Heart left ventricle (tissue), 16 donors: ENCODE measurements around the gene KNDC1. TPM values are rescaled to one million over a fixed set of nuclear protein-coding genes. Genes with fewer than 3 reads are reported as not detected.

Source experiments
- ATAC-seq, 4 donors: fragments of 200-7000 bp; cut with Tn5 transposase; one replicate each; pipeline ENCODE4 v1.9.1; 2020 to 2022; ENCODE audit warnings: moderate library complexity in 4 of 4, mild to moderate bottlenecking in 3 of 4, moderate number of reproducible peaks in 1 of 4
- DNase-seq, 5 donors: peaks; one replicate each; pipeline ENCODE4 v3.0.0-alpha.2; 2020
- H3K27ac ChIP-seq, 12 donors: fragments of 200-600 bp; sonication (generic) in 4 of 12; one replicate each; pipeline versions ENCODE4 v1.5.0 to v1.8.0; 2016 to 2022; ENCODE audit warnings: mild to moderate bottlenecking in 2 of 12
- H3K27me3 ChIP-seq, 9 donors: fragments of 200-600 bp; sonication (generic) in 2 of 9; one replicate each; pipeline versions ENCODE4 v1.5.1 to v1.8.0; 2016 to 2022; ENCODE audit warnings: mild to moderate bottlenecking in 3 of 9
- H3K36me3 ChIP-seq, 9 donors: fragments of 200-600 bp; sonication (generic) in 2 of 9; one replicate each; pipeline versions ENCODE4 v1.5.0 to v1.8.0; 2018 to 2022; ENCODE audit warnings: mild to moderate bottlenecking in 2 of 9
- H3K4me1 ChIP-seq, 12 donors: fragments of 200-600 bp; sonication (generic) in 4 of 12; one replicate each; pipeline versions ENCODE4 v1.5.0 to v1.8.0; 2016 to 2022; ENCODE audit warnings: mild to moderate bottlenecking in 3 of 12
- H3K4me3 ChIP-seq, 12 donors: fragments of 200-600 bp; sonication (generic) in 4 of 12; one replicate each; pipeline versions ENCODE4 v1.5.0 to v1.8.0; 2017 to 2022; ENCODE audit warnings: mild to moderate bottlenecking in 9 of 12, moderate library complexity in 4 of 12
- H3K9me3 ChIP-seq, 12 donors: fragments of 200-600 bp; sonication (generic) in 4 of 12; one replicate each; pipeline versions ENCODE4 v1.5.0 to v1.8.0; 2016 to 2022; ENCODE audit warnings: mild to moderate bottlenecking in 1 of 12
- CTCF ChIP-seq, 12 donors: fragments of 200-600 bp; sonication (generic) in 4 of 12; IDR thresholded peaks; one replicate each; pipeline versions ENCODE4 v1.5.0 to v1.8.0; 2018 to 2022; ENCODE audit warnings: antibody characterized with exemption in 12 of 12, mild to moderate bottlenecking in 5 of 12
- POLR2A ChIP-seq, 2 donors: fragments of 450-650 bp; IDR thresholded peaks; one replicate each; pipeline ENCODE4 v1.6.1; 2017; ENCODE audit warnings: antibody characterized with exemption in 2 of 2, mild to moderate bottlenecking in 2 of 2, moderate library complexity in 2 of 2
- WGBS, 4 donors: extraction: QIAGEN DNeasy Blood & Tissue Kit in 2 of 4; methylation state at CpG; one replicate each; pipeline versions ENCODE4 v1.1.5 to v1.1.7; 2013 to 2018; 5-methylcytosine and 5-hydroxymethylcytosine counted together
- intact Hi-C, 10 donors: fragments of 100-400 bp; cut with DNase I; formaldehyde crosslinking; loops; one replicate each; pipeline versions ENCODE4 v1.11.1 to v1.14.2; 2022
- polyA plus RNA-seq, 2 donors: library from polyadenylated mRNA; stranded (reverse); fragments of 200-250 nt; gene quantifications; one replicate each; pipeline ENCODE4 v1.2.3, GENCODE V29; 2013
- total RNA-seq, 9 donors: library from RNA; depleted of rRNA in 2 of 9; stranded (reverse); fragments of >200 nt in 2 of 9; fragmentation: NEBNext Ultra II Directional in 3 of 9; extraction: Animal tissue kit (Norgen Biotek cat#: 25700) in 3 of 9; gene quantifications; one replicate each; pipeline versions ENCODE4 v1.1.0 to v1.2.4, GENCODE V29; 2016 to 2023
- donor health status: ischemic (EF 13 %, LVEDD 7.1; RV severe dilation, severe dysfunction).
- donor health status: healthy with polysubstance abuse.
- donor health status: DM: no; HTN: yes; CAD: no.
- donor health status: DM: no; HTN: no; CAD: no.
- donor health status: ischemic (EF 25% LVEDD 6.9; RV normal size, moderate dysfunction).
- donor health status: ischemic (EF 25% LVEDD 5.7; RV mildly dilated, moderate dysfunction).
- donor health status: healthy.
- donor health status: DM: yes; HTN: yes; CAD: no.
- donor health status: ischemic (EF 35%, LVEDD 5.7; RV mildly dilated, moderate dysfunction).
- donor health status: nonischemic (EF 11% LVEDD 7.7; RV severe dilation, severe dysfunction).
- donor health status: DM: yes; HTN: yes; CAD: no.
- donor health status: PGD.
- donor health status: ischemic (EF 29% LVEDD 5.4; RV normal size, mild dysfunction).
- donor health status: nonischemic (EF 23%, LVEDD 6.1; RV moderate dilation, normal function).

The KNDC1 gene
- total and polyA plus RNA-seq, 11 donors = 0.04 to 2.9 (median 0.10) TPM; not detected in 3

DNA sequence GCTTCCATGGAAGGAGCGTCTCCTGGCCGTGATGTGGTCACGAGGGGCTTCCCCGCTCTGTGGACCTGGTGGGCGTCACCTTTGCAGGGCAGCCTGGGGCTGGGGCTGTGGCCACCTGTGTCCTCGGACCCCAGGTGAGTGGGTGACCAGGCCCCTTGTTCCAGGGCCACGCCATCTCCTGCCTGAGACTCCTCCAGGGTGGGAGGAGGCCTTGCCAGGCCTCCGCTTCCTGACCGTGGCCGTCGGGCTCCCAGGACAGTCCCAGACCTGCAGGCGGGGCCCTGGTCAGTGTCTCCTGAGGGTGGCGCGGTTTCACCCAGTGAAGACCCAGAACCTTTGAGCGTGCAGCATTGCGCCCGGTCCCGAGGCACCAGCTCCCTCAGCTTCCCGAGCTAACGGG is 49.6 kb downstream of the KNDC1 start:
- TF ChIP-seq CTCF (IDR thresholded peaks at IDR 0.05) (no peak), POLR2A (IDR thresholded peaks at IDR 0.05) (no peak)
- no peaks in the 10 kb centered on the region for H3K36me3 ChIP-seq
- peaks cover 0 to 11% (median 3%) of the 10 kb centered on the region in 9 donors for H3K27me3 ChIP-seq
- no peak overlapping the region for H3K27ac ChIP-seq
- H3K4me3 ChIP-seq = no peak overlapping the region
- ATAC-seq (no peak), DNase-seq (peak in 1 of 5 donors; percentile 34)
- no peaks in the 10 kb centered on the region for H3K4me1 ChIP-seq
- no peaks in the 10 kb centered on the region for H3K9me3 ChIP-seq
- intact Hi-C loops = no loop called here
- 83 to 89% (median 86%) methylated on average over 3 to 20 of the region's 20 CpGs for WGBS, 4 donors

GRCh38 chr10:133210398-133211140 is 50.5 kb downstream of the KNDC1 start:
- 76 to 87% (median 82%) methylated on average over 23 to 27 of the region's 27 CpGs for WGBS, 4 donors
- Histone ChIP-seq H3K27ac (no peak overlapping the region), H3K27me3 (peaks cover 0 to 12% (median 3%) of the 10 kb centered on the region in 9 donors), H3K4me1 (no peaks in the 10 kb centered on the region), H3K9me3 (no peaks in the 10 kb centered on the region), H3K36me3 (no peaks in the 10 kb centered on the region), H3K4me3 (no peak overlapping the region)
- TF ChIP-seq CTCF (IDR thresholded peaks at IDR 0.05) = no peak
- no peak for TF ChIP-seq POLR2A (IDR thresholded peaks at IDR 0.05)
- DNase-seq (peak in 3 of 5 donors; percentile 8 to 28 (median 21)), ATAC-seq (no peak)
- intact Hi-C loops = no loop called here

- intact Hi-C loops = no loop called here
- H3K4me3 ChIP-seq = no peak overlapping the region
- H3K27ac ChIP-seq = no peak overlapping the region
- H3K36me3 ChIP-seq = no peaks in the 10 kb centered on the region
- DNase-seq = peak in 3 of 5 donors; percentile 9 to 37 (median 22)
- no peak for ATAC-seq
- WGBS, 4 donors = 68 to 81% (median 77%) methylated on average over 14 to 25 of the region's 25 CpGs
- no peaks in the 10 kb centered on the region for H3K9me3 ChIP-seq
- TF ChIP-seq CTCF (IDR thresholded peaks at IDR 0.05) (no peak), POLR2A (IDR thresholded peaks at IDR 0.05) (no peak)
- H3K4me1 ChIP-seq = no peaks in the 10 kb centered on the region
- H3K27me3 ChIP-seq = peaks cover 0 to 16% (median 3%) of the 10 kb centered on the region in 9 donors
These were observed 51.3 kb downstream of the KNDC1 start for GRCh38 chr10:133211141-133211830.
